ENCODE results near the gene ARAP1. TPM values are rescaled to one million over a fixed set of nuclear protein-coding genes. Genes with fewer than 3 reads are reported as not detected.

The ARAP1 gene
- total and polyA plus RNA-seq, 8 donors: 32.2 to 201 (median 69.8) TPM

DNA sequence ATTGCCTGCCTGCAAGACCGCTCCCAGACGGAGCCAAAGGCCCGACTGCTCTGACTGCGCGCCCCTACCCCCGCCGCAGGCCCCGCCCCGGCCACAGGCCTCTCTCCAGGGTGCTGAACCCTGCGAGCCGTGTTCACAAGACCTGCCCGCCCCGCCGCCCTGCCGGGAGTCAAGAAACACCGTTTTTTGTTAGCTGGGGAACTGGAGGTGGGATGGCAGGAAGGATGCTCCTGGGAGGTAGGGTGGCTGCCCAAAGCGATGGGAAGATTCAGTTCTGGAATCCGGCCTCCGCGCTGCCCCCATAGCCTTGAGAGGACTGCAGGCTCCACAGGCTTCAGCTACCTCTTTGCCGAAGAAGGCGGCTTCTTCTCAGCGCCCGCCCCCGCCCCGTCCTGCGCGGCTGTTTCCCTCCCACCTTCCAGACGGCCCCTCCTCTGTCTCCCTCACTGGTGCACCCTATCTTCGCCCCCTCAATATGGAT lies 75.3 kb downstream of the ARAP1 start:
- TF ChIP-seq POLR2A (IDR thresholded peaks at IDR 0.05) (no peak), EP300 (IDR thresholded peaks at IDR 0.05) (no peak), POLR2AphosphoS5 (IDR thresholded peaks at IDR 0.05) (no peak)
- TF ChIP-seq, protein P1, sequence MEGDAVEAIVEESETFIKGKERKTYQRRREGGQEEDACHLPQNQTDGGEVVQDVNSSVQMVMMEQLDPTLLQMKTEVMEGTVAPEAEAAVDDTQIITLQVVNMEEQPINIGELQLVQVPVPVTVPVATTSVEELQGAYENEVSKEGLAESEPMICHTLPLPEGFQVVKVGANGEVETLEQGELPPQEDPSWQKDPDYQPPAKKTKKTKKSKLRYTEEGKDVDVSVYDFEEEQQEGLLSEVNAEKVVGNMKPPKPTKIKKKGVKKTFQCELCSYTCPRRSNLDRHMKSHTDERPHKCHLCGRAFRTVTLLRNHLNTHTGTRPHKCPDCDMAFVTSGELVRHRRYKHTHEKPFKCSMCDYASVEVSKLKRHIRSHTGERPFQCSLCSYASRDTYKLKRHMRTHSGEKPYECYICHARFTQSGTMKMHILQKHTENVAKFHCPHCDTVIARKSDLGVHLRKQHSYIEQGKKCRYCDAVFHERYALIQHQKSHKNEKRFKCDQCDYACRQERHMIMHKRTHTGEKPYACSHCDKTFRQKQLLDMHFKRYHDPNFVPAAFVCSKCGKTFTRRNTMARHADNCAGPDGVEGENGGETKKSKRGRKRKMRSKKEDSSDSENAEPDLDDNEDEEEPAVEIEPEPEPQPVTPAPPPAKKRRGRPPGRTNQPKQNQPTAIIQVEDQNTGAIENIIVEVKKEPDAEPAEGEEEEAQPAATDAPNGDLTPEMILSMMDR (IDR thresholded peaks at IDR 0.05): no peak
- peaks cover 14 to 94% (median 71%) of the 10 kb centered on the region in 3 donors for H3K27me3 ChIP-seq

GRCh38 chr11:72675221-72675620 lies 77.0 kb downstream of the ARAP1 start:
- H3K27ac ChIP-seq: no peak overlapping the region
- peaks cover 0 to 15% (median 5%) of the 10 kb centered on the region in 4 donors for H3K4me1 ChIP-seq
- 20 to 63% (median 33%) methylated on average over 2 of the region's 2 CpGs for WGBS, 5 donors
- H3K4me3 ChIP-seq: no peak overlapping the region
- TF ChIP-seq, protein P1 (IDR thresholded peaks at IDR 0.05): no peak
- TF ChIP-seq EP300 (IDR thresholded peaks at IDR 0.05): no peak
- no peak for TF ChIP-seq POLR2AphosphoS5 (IDR thresholded peaks at IDR 0.05)
- no peak for TF ChIP-seq POLR2A (IDR thresholded peaks at IDR 0.05)
- intact Hi-C loops (cut with DNase I; ENCODE audit: low total_unique reads): no loop called here
- no peaks in the 10 kb centered on the region for H3K36me3 ChIP-seq
- no peak for DNase-seq
- H3K9me3 ChIP-seq: no peaks in the 10 kb centered on the region
- H3K27me3 ChIP-seq: peaks cover 14 to 98% (median 78%) of the 10 kb centered on the region in 3 donors

More for the DNA sequence above, 75.3 kb downstream of the ARAP1 start:
- DNase-seq: peak; percentile 59 to 88
- WGBS, 5 donors: 2 to 5% (median 3%) methylated on average over 6 to 30 of the region's 30 CpGs
- H3K36me3 ChIP-seq: no peaks in the 10 kb centered on the region
- H3K9me3 ChIP-seq: no peaks in the 10 kb centered on the region
- H3K27ac ChIP-seq: no peak overlapping the region
- H3K4me1 ChIP-seq: peaks cover 0 to 23% (median 5%) of the 10 kb centered on the region in 4 donors
- H3K4me3 ChIP-seq: no peak overlapping the region
- intact Hi-C loops (cut with DNase I; ENCODE audit: low total_unique reads): no loop called here

DNA sequence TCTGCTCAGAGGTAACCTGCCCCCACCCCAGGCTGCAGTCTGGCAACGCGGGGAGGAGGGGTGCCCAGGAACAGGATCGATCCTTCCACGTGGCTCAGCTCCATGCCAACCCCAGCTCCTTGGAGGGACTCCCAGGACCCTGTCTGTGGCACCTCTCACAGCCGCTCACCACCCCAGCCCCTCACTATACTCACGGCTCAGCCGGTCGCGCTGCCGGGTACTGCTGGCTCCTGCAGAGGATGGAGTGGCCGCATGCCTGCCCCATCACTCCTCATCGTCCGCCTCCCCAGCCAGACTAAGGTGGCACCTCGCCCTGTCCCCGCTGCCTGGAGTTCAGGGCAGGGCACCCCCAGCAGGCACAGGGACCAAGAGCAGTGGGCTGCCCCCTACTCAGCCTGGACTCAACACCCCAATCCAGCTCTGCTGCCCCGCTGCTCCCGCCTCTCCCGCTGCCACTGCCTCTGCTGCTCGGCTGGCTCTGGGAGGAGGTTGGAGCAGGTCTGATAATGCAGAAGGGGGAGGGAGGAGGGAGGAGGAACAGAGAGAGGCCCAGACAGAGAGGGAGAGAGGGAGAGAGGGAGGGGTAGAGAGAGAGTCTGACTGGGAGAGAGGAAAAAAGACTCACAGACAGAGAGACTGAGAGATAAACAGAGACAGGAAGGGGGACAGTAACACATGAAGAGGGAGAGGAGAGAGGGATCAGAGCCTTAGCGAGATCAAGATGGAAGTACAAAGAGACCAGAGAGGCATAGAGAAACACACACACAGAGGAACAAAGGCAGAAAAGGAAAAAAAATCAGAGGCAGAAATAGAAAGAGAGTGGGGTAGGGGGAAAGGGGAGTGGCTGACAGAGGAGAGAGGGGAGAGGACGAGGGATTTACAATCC lies 78.0 kb downstream of the ARAP1 start, which contains the start of gene PDE2A:
Gene PDE2A (minus strand): TSS at position 480 of the 886 bp plus-strand sequence. CDS start 215 bp downstream, at position 265.
- Histone ChIP-seq H3K27me3 (peaks cover 14 to 98% (median 69%) of the 10 kb centered on the region in 3 donors), H3K4me3 (peak within 1 kb of the TSS in 1 of 4 donors; percentile 3), H3K9me3 (no peaks in the 10 kb centered on the region), H3K4me1 (peaks cover 0 to 15% (median 5%) of the 10 kb centered on the region in 4 donors), H3K27ac (no peak within 1 kb of the TSS), H3K36me3 (no peaks in the 10 kb centered on the region)
- DNase-seq: no peak
- no peak for TF ChIP-seq POLR2AphosphoS5 (IDR thresholded peaks at IDR 0.05)
- no peak for TF ChIP-seq EP300 (IDR thresholded peaks at IDR 0.05)
- no peak for TF ChIP-seq POLR2A (IDR thresholded peaks at IDR 0.05)
- TF ChIP-seq, protein P1 (IDR thresholded peaks at IDR 0.05): no peak
- intact Hi-C loops (cut with DNase I; ENCODE audit: low total_unique reads): no loop called here
- 7 to 11% (median 9%) methylated on average over 11 to 21 of the region's 21 CpGs for WGBS, 5 donors

GRCh38 chr11:72673284-72673942 lies 78.8 kb downstream of the ARAP1 start:
- intact Hi-C loops (cut with DNase I; ENCODE audit: low total_unique reads): no loop called here
- H3K36me3 ChIP-seq: no peaks in the 10 kb centered on the region
- TF ChIP-seq EP300 (IDR thresholded peaks at IDR 0.05) (no peak), POLR2AphosphoS5 (IDR thresholded peaks at IDR 0.05) (no peak), POLR2A (IDR thresholded peaks at IDR 0.05) (no peak)
- TF ChIP-seq, protein P1 (IDR thresholded peaks at IDR 0.05): no peak
- no peaks in the 10 kb centered on the region for H3K9me3 ChIP-seq
- peak overlapping the region in 1 of 4 donors; percentile 3 for H3K4me3 ChIP-seq
- peak in 1 of 2 donors; percentile 45 for DNase-seq
- H3K27me3 ChIP-seq: peaks cover 14 to 94% (median 61%) of the 10 kb centered on the region in 3 donors
- H3K27ac ChIP-seq: no peak overlapping the region
- WGBS, 5 donors: 27 to 43% (median 33%) methylated on average over 12 of the region's 12 CpGs
- peaks cover 0 to 15% (median 5%) of the 10 kb centered on the region in 4 donors for H3K4me1 ChIP-seq
